Measurements from ENCODE around the gene MINDY4. TPM values are rescaled to one million over a fixed set of nuclear protein-coding genes. Genes with fewer than 3 reads are reported as not detected.

Gene MINDY4
- total RNA-seq, 1 donor from 2014 or later, result 5.3 TPM

DNA sequence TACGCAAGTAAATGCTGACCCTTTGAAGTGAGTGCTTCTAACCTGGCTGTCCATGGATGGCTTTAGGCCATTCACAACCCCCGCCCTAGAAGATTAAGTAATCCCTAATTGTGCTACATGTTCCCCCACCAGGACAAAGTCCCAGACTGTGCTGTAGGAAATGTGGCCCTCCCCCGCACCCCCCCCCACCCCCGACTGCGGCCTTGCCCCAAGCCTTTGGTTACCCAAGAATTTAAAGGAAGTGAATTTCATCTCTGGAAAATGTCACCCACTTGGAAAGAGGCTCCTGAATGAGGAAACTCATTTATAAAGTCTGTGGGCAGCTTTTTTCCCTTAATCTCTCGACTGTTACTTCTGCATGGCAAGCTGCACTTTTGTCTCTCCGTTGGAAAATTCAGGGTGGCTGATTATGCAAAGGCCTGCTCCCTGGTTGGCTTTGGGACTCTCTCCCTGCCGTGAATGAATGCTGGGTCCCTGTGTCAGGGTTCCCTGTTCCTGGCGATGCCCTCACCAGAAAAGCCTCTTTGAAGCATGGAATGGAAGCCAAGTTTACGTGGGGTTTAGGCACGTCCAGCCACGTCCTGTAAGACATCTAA lies 109.0 kb downstream of the MINDY4 start:
- no peak for DNase-seq

DNA sequence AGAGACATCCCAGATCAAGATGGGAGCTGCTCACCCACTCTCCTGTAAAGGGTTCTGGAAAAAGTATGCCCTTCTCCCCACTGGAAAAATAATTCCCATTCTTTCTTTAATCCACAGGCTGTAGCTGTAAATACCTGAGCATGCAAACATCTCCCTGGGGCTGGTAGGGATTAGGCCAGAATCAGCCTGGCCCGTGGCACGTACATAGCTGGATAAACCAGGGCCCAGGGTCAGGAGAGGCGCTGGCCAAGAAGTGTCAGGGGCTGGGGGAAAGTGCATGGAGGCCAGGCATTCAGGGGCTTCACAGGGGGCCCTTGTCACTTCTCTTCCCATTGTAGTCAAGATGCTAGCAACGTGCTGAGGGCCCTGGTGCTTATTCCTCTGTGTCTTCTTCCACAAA lies 109.7 kb downstream of the MINDY4 start:
- no peak for DNase-seq

- no peak for DNase-seq
These were observed 110.2 kb downstream of the MINDY4 start for GRCh38 chr7:30881448-30881847.

DNA sequence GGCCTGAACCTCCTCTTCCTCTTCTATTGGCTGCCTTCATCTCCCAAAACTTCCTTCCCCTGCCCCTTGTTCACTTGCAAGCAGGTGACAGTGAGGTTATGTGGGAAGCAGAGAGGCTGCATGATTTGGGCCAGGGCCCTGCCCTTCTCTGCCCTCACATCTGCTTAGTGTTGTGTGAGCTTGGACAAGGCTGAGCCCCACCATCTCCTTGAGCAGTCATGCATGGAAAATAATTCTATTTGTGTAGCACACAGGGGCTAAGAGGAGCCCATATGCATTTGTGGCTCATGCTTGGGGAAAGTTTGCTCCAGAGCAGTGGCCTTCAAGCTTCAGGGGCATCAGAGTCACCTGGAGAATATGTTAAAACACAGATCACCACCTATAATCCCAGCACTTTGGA lies 113.7 kb downstream of the MINDY4 start:
- DNase-seq, result no peak

GRCh38 chr7:30886608-30887011 lies 115.4 kb downstream of the MINDY4 start:
- DNase-seq, result no peak

DNA sequence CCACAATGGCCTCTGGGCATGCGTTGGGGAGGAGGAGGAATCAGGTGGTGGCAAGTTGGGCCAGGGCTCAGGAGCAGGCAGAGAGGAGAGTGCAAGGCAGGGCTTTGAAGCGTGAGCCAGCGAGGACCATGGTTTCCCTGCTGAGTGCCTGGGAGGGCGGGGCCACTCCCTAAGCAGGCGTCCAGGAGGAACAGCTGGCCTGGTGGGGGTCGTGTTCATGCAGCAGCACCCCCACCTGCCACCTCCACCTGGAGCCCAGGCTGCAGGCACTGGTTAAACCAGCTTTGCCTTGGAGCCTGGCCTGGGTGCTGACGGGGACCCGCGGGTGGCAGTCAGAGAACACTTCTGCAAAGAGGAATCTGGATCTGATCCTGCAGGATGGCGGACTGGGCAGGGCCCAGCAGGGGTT lies 116.3 kb downstream of the MINDY4 start:
- no peak for DNase-seq

- peak; percentile 18 for DNase-seq
These were observed 117.5 kb downstream of the MINDY4 start for GRCh38 chr7:30888747-30889146.

- no peak for DNase-seq
These were observed 119.0 kb downstream of the MINDY4 start for GRCh38 chr7:30890226-30890625.

- DNase-seq, result no peak
These were observed 122.1 kb downstream of the MINDY4 start for GRCh38 chr7:30893357-30893756.

GRCh38 chr7:30894009-30894408 lies 122.8 kb downstream of the MINDY4 start:
- DNase-seq, result no peak

- DNase-seq, result no peak
These were observed 123.8 kb downstream of the MINDY4 start for GRCh38 chr7:30894866-30895605.

- no peak for DNase-seq
These were observed 124.8 kb downstream of the MINDY4 start for GRCh38 chr7:30896036-30896435.

GRCh38 chr7:30896783-30897637 lies 125.8 kb downstream of the MINDY4 start:
- no peak for DNase-seq

GRCh38 chr7:30897770-30898169 lies 126.6 kb downstream of the MINDY4 start:
- DNase-seq, result no peak

DNA sequence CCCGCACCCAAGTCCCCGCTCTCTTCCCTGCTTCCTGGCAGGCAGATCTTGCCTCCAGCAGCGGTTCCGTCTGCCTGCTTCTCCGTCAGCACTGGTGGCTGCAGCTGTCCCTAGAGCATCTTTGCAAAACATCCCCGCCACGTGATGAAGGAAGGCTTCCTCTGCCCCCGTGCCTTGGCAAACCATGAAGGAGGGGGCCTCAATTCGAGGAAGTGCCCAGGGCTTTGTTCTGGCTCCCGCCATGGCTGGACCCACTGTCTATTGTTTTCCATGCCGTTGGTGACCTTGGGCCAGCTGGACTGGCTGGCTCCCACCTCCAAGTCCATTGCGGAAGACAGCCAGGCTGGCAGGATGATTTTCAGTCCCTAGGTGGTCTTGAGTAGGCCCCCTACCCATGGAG lies 127.2 kb downstream of the MINDY4 start:
- DNase-seq, result no peak

DNA sequence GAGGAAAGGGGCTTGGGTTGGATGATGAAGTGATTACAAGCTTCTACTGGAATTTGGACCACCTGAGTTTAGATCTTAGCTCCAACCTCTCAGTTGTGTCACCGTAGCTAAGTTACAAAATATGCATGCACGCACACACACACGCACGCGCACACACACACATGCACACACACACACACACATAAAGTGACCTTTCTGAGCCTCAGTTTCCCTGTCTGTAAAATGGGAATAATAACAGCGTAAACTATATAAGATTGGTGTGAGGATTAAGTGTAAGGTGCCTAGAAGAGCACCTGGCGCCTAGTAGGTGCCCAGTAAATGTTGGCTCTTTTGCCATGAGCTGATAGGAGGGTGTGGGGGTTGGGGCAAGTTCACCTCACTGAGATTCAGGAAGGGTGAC lies 127.8 kb downstream of the MINDY4 start:
- DNase-seq, result no peak

- DNase-seq, result no peak
These were observed 128.4 kb downstream of the MINDY4 start for GRCh38 chr7:30899630-30900029.

GRCh38 chr7:30900053-30900452 lies 128.8 kb downstream of the MINDY4 start:
- DNase-seq, result no peak

GRCh38 chr7:30900803-30901362 lies 129.7 kb downstream of the MINDY4 start:
- DNase-seq, result no peak

- no peak for DNase-seq
These were observed 130.6 kb downstream of the MINDY4 start for GRCh38 chr7:30901856-30902255.

- DNase-seq, result no peak
These were observed 131.2 kb downstream of the MINDY4 start for GRCh38 chr7:30902466-30902865.

DNA sequence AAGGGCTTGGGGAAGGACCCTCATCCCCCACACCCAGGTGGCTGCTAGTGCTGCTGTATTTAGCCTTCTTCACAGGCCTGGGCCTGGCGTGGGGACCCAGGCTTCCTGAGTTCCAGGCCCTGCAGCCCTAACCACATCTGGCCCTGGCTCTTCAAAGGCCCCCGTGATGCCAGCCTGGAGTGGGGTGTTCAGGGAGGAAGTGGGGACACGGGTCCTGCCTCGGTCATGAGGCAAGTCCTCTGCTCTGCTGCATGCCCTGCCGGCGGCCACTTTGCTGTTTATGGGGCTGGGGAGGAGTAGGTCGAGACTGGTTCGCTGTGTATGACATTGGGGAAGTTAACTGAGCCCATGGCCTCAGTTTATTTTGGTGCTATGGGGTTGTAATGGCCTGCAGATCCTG lies 131.9 kb downstream of the MINDY4 start:
- DNase-seq, result no peak

GRCh38 chr7:30904561-30904960 lies 133.3 kb downstream of the MINDY4 start:
- no peak for DNase-seq

All from occipital lobe (tissue), 2 donors.